Panc1 (cell line): Measurements from ENCODE around the gene LY6G6F. TPM values are rescaled to one million over a fixed set of nuclear protein-coding genes. Genes with fewer than 3 reads are reported as not detected.

Experiments used
- ATAC-seq: fragments of 200-7000 bp; cut with Tn5 transposase; 2 replicates; pipeline ENCODE4 v1.9.1; 2020; ENCODE audit warnings: mild to moderate bottlenecking, moderate library complexity
- BruUV-seq: library from RNA; stranded (reverse); fragments of 400-500 nt; replicated peaks from 2 replicates; lab custom pipeline; 2021; lab: Mats Ljungman, UMichigan
- CTCF ChIA-PET: fragments of 300-600 bp; sonication (Branson Sonifier 250); formaldehyde crosslinking; loops from one replicate; lab custom pipeline; 2022; ENCODE audit warnings: antibody characterized with exemption; lab: Charles Lee
- POLR2A ChIA-PET: fragments of 300-600 bp; sonication (Branson Sonifier 250); formaldehyde crosslinking; loops from one replicate; lab custom pipeline; 2022; ENCODE audit warnings: antibody characterized with exemption; lab: Charles Lee
- DNase-seq: peaks from one replicate; pipeline ENCODE4 v3.0.0-alpha.2; 2010; ENCODE audit warnings: low read depth, low spot score
- H3K27ac ChIP-seq: 2 replicates; pipeline ENCODE4 v1.5.1; 2011; ENCODE audit warnings: mild to moderate bottlenecking, low read length, inconsistent platforms
- H3K27me3 ChIP-seq: fragments of 200-500 bp; sonication (Bioruptor generic); 2 replicates; pipeline ENCODE4 v1.6.0; 2014; ENCODE audit warnings: low read length, inconsistent platforms; ENCODE audit not compliant: control insufficient read depth, insufficient read depth
- H3K36me3 ChIP-seq: fragments of 200-500 bp; sonication (Bioruptor generic); 2 replicates; pipeline ENCODE4 v1.5.1; 2014; ENCODE audit warnings: inconsistent platforms, mild to moderate bottlenecking, low read length, moderate library complexity; ENCODE audit not compliant: control insufficient read depth, insufficient read depth
- H3K4me1 ChIP-seq: 2 replicates; pipeline ENCODE4 v1.5.1; 2011; ENCODE audit warnings: inconsistent platforms, mild to moderate bottlenecking, low read length, moderate library complexity; ENCODE audit not compliant: control insufficient read depth, insufficient read depth
- H3K4me3 ChIP-seq, 2 experiments: 2 replicates each; pipeline ENCODE4 v1.5.1; 2011 to 2012; ENCODE audit warnings: low read depth in 2 of 2, low read length in 2 of 2, mild to moderate bottlenecking in 2 of 2, inconsistent platforms in 1 of 2, moderate library complexity in 1 of 2
- H3K9me3 ChIP-seq: fragments of 200-500 bp; sonication (Bioruptor generic); 2 replicates; pipeline ENCODE4 v1.5.1; 2014; ENCODE audit warnings: low read depth, mild to moderate bottlenecking, inconsistent platforms, low read length, moderate library complexity; ENCODE audit not compliant: control insufficient read depth, insufficient read depth
- CTCF ChIP-seq: fragments of 450-650 bp; IDR thresholded peaks from 2 replicates; pipeline ENCODE4 v1.5.1; 2017; ENCODE audit warnings: mild to moderate bottlenecking
- POLR2AphosphoS5 ChIP-seq: IDR thresholded peaks from 2 replicates; pipeline ENCODE4 v1.6.1; 2012; ENCODE audit warnings: mild to moderate bottlenecking, low read depth, low read length, moderate library complexity
- REST ChIP-seq, 2 experiments: IDR thresholded peaks; 2 replicates each; pipeline ENCODE4 v1.6.1; 2011 to 2012; ENCODE audit warnings: low read depth in 2 of 2, control low read depth in 1 of 2, low read length in 1 of 2, mild to moderate bottlenecking in 1 of 2, moderate library complexity in 1 of 2; ENCODE audit not compliant: insufficient read depth in 1 of 2
- SIN3A ChIP-seq: IDR thresholded peaks from 2 replicates; pipeline ENCODE4 v1.6.1; 2012; ENCODE audit warnings: low read depth, mild to moderate bottlenecking, low read length, moderate library complexity, borderline replicate concordance; ENCODE audit not compliant: insufficient read depth
- TCF7L2 ChIP-seq: IDR thresholded peaks from 2 replicates; pipeline ENCODE4 v1.6.1; 2011; ENCODE audit warnings: mild to moderate bottlenecking, low read depth, low read length, inconsistent platforms
- in situ Hi-C: cut with HindIII; loops from 2 replicates; pipeline ENCODE4 v1.10.0; 2016; ENCODE audit warnings: low sequenced_read_pairs, low pct_unique_long_range_greater_than_20kb
- intact Hi-C: fragments of 100-400 bp; cut with micrococcal nuclease; formaldehyde crosslinking; loops from one replicate; pipeline ENCODE4 v1.10.0; 2022; ENCODE audit not compliant: unreplicated experiment
- total RNA-seq: library from RNA; stranded (reverse); gene quantifications from one replicate; pipeline ENCODE4 v1.2.1, GENCODE V29; 2021; ENCODE audit not compliant: unreplicated experiment

Gene LY6G6F
- total RNA-seq, 1 experiment from 2014 or later: not detected

- intact Hi-C loops: no loop called here
- Histone ChIP-seq H3K36me3 (peaks cover 18% of the 10 kb centered on the region), H3K4me1 (peaks cover 38% of the 10 kb centered on the region), H3K9me3 (no peaks in the 10 kb centered on the region), H3K27ac (peak overlapping the region; percentile 91), H3K4me3 (peak overlapping the region; percentile 83 to 85), H3K27me3 (no peaks in the 10 kb centered on the region)
- in situ Hi-C loops: no loop called here
- ChIA-PET POLR2A (interaction anchor here (0.5 to 1.1 kb wide), 8 partner anchors 15 to 597 kb away, joined by 3 to 7 read pairs (median 4); partner anchors contain the start of genes BAG6, HSPA1A and HSPA1L), CTCF (interaction anchor here (0.6 to 1.5 kb wide), 3 partner anchors 15 to 211 kb away, joined by 3 to 6 read pairs (median 4); no protein-coding TSS in a partner anchor)
- no peak for TF ChIP-seq REST (IDR thresholded peaks at IDR 0.05; ENCODE audit: insufficient read depth in 1 of 2, low read depth in 2 of 2, low read length in 1 of 2)
- TF ChIP-seq TCF7L2: no peak
- TF ChIP-seq POLR2AphosphoS5: no peak
- TF ChIP-seq CTCF: peak; percentile 88
- TF ChIP-seq SIN3A: no peak; the same call in 1 of the 2 replicates
- DNase-seq (no peak), ATAC-seq (peak; percentile 89)
- BruUV-seq: no TSS peak
These were observed 22.9 kb downstream of the LY6G6F start for GRCh38 chr6:31729515-31729978.

GRCh38 chr6:31729979-31730630 is 23.4 kb downstream of the LY6G6F start:
- BruUV-seq: no TSS peak
- intact Hi-C loops: loop anchor here (10.0 kb wide), 1 partner anchor 105 kb away; no protein-coding TSS in a partner anchor
- ATAC-seq (peak; percentile 88), DNase-seq (no peak)
- no peaks in the 10 kb centered on the region for H3K9me3 ChIP-seq
- H3K27me3 ChIP-seq: no peaks in the 10 kb centered on the region
- peak overlapping the region; percentile 83 to 85 for H3K4me3 ChIP-seq
- no peak for TF ChIP-seq REST (IDR thresholded peaks at IDR 0.05; ENCODE audit: insufficient read depth in 1 of 2, low read depth in 2 of 2, low read length in 1 of 2)
- TF ChIP-seq POLR2AphosphoS5: peak; percentile 99
- peak; percentile 86 for TF ChIP-seq SIN3A
- H3K27ac ChIP-seq: peak overlapping the region; percentile 91
- H3K4me1 ChIP-seq: peaks cover 38% of the 10 kb centered on the region
- CTCF ChIA-PET: interaction anchor here (0.8 to 1.5 kb wide), 4 partner anchors 9 to 212 kb away, joined by 3 to 4 read pairs (median 3); no protein-coding TSS in a partner anchor
- peaks cover 21% of the 10 kb centered on the region for H3K36me3 ChIP-seq
- in situ Hi-C loops: no loop called here
- POLR2A ChIA-PET: interaction anchor here (0.5 to 1.9 kb wide), 8 partner anchors 10 to 598 kb away, joined by 3 to 7 read pairs (median 4); partner anchors contain the start of genes BAG6, HSPA1A, HSPA1L and MSH5
